IMR-90 (cell line): ENCODE results near the gene TRIO. TPM values are rescaled to one million over a fixed set of nuclear protein-coding genes. Genes with fewer than 3 reads are reported as not detected.
A peak's percentile ranks its signal among the peaks of the same experiment; 100 is the strongest.

Source experiments
- ATAC-seq: fragments of 200-7000 bp; cut with Tn5 transposase; 2 replicates; pipeline ENCODE4 v1.9.1; 2020; ENCODE audit warnings: low read depth, mild to moderate bottlenecking, moderate library complexity
- BruUV-seq: library from RNA; stranded (reverse); fragments of 400-500 nt; replicated peaks from 2 replicates; lab custom pipeline; 2021; lab: Mats Ljungman, UMichigan
- CTCF ChIA-PET: fragments of 300-600 bp; formaldehyde crosslinking; extraction: SDS; loops from one replicate; lab custom pipeline; 2021; ENCODE audit warnings: antibody characterized with exemption; lab: Yijun Ruan, JAX
- POLR2A ChIA-PET: fragments of 300-600 bp; sonication (Branson Sonifier 250); formaldehyde crosslinking; loops from one replicate; lab custom pipeline; 2022; ENCODE audit warnings: antibody characterized with exemption; ENCODE audit not compliant: unreplicated experiment; lab: Charles Lee
- DNase-seq: peaks from one replicate; pipeline ENCODE4 v3.0.0; 2013
- H2AFZ ChIP-seq: replicated peaks from 2 replicates; pipeline ENCODE3; 2013; ENCODE audit warnings: low read length, mild to moderate bottlenecking; ENCODE audit not compliant: poor library complexity
- H2AK5ac ChIP-seq: 2 replicates; pipeline ENCODE4 v1.6.1; 2013; ENCODE audit warnings: low read depth, low read length, inconsistent platforms
- H2AK9ac ChIP-seq: replicated peaks from 2 replicates; pipeline ENCODE3; 2013; ENCODE audit warnings: mild to moderate bottlenecking, low read depth, low read length, moderate library complexity; ENCODE audit not compliant: poor library complexity
- H2BK120ac ChIP-seq: 2 replicates; pipeline ENCODE4 v1.6.1; 2013; ENCODE audit warnings: low read depth, low read length, inconsistent platforms
- H2BK15ac ChIP-seq: 3 replicates; pipeline ENCODE4 v1.6.1; 2013; ENCODE audit warnings: low read depth, low read length, inconsistent platforms
- H2BK20ac ChIP-seq: 2 replicates; pipeline ENCODE4 v1.6.1; 2013; ENCODE audit warnings: low read depth, mild to moderate bottlenecking, inconsistent platforms, low read length, moderate library complexity
- H2BK5ac ChIP-seq: 2 replicates; pipeline ENCODE4 v1.6.1; 2013; ENCODE audit warnings: mild to moderate bottlenecking, low read depth, low read length, inconsistent platforms; ENCODE audit not compliant: poor library complexity, severe bottlenecking
- H3K14ac ChIP-seq: replicated peaks from 2 replicates; pipeline ENCODE4 v1.6.1; 2013; ENCODE audit warnings: low read depth, low read length, inconsistent platforms
- H3K18ac ChIP-seq: 2 replicates; pipeline ENCODE4 v1.6.1; 2013; ENCODE audit warnings: low read depth, low read length, control low read depth
- H3K23ac ChIP-seq: 2 replicates; pipeline ENCODE4 v1.6.1; 2013; ENCODE audit warnings: low read depth, low read length, inconsistent platforms
- H3K27ac ChIP-seq: 2 replicates; pipeline ENCODE4 v1.5.1; 2013; ENCODE audit warnings: mild to moderate bottlenecking, control low read depth, low read length; ENCODE audit not compliant: insufficient read depth
- H3K27me3 ChIP-seq: 2 replicates; pipeline ENCODE4 v1.6.1; 2013; ENCODE audit warnings: low read length; ENCODE audit not compliant: control insufficient read depth, insufficient read depth
- H3K36me3 ChIP-seq: 2 replicates; pipeline ENCODE4 v1.6.1; 2013; ENCODE audit warnings: low read length, mixed read lengths; ENCODE audit not compliant: control insufficient read depth, insufficient read depth
- H3K4ac ChIP-seq: 2 replicates; pipeline ENCODE4 v1.6.1; 2013; ENCODE audit warnings: low read depth, low read length, inconsistent platforms
- H3K4me1 ChIP-seq: 2 replicates; pipeline ENCODE4 v1.6.1; 2013; ENCODE audit warnings: low read length, mixed read lengths; ENCODE audit not compliant: control insufficient read depth, insufficient read depth
- H3K4me2 ChIP-seq: 2 replicates; pipeline ENCODE4 v1.6.1; 2013; ENCODE audit warnings: low read depth, mild to moderate bottlenecking, control low read depth, low read length, moderate library complexity
- H3K4me3 ChIP-seq: 2 replicates; pipeline ENCODE4 v1.5.1; 2013; ENCODE audit warnings: low read depth, mild to moderate bottlenecking, control low read depth, low read length, moderate library complexity; ENCODE audit not compliant: insufficient read depth
- H3K56ac ChIP-seq: 2 replicates; pipeline ENCODE4 v1.6.1; 2013; ENCODE audit warnings: low read length, inconsistent platforms; ENCODE audit not compliant: insufficient read depth; ENCODE audit errors: extremely low read depth
- H3K79me1 ChIP-seq, 2 experiments: 2 replicates each; pipeline ENCODE4 v1.6.1; 2013; ENCODE audit warnings: low read length in 2 of 2, inconsistent platforms in 1 of 2, low read depth in 1 of 2
- H3K9ac ChIP-seq: 2 replicates; pipeline ENCODE4 v1.6.1; 2013; ENCODE audit warnings: low read depth, low read length, control low read depth
- H3K9me1 ChIP-seq: 2 replicates; pipeline ENCODE4 v1.6.1; 2013; ENCODE audit warnings: low read length, inconsistent platforms; ENCODE audit not compliant: insufficient read depth
- H3K9me3 ChIP-seq: 2 replicates; pipeline ENCODE4 v1.6.1; 2013; ENCODE audit warnings: low read length; ENCODE audit not compliant: control insufficient read depth, insufficient read depth
- H4K20me1 ChIP-seq: 2 replicates; pipeline ENCODE4 v1.6.1; 2013; ENCODE audit warnings: low read length, inconsistent platforms; ENCODE audit not compliant: insufficient read depth
- H4K5ac ChIP-seq: 2 replicates; pipeline ENCODE4 v1.6.1; 2013; ENCODE audit warnings: mild to moderate bottlenecking, low read depth, low read length, control low read depth
- H4K8ac ChIP-seq, 2 experiments: 2 replicates each; pipeline ENCODE4 v1.6.1; 2013; ENCODE audit warnings: low read depth in 2 of 2, low read length in 2 of 2, control low read depth in 1 of 2, inconsistent platforms in 1 of 2
- H4K91ac ChIP-seq: 2 replicates; pipeline ENCODE4 v1.6.1; 2013; ENCODE audit warnings: low read depth, low read length, inconsistent platforms; ENCODE audit not compliant: insufficient read depth
- BHLHE40 ChIP-seq: fragments of 150-350 bp; IDR thresholded peaks from 2 replicates; pipeline ENCODE4 v1.6.1; 2016; ENCODE audit warnings: mild to moderate bottlenecking, low read depth, low read length
- CEBPB ChIP-seq: IDR thresholded peaks from 2 replicates; pipeline ENCODE4 v1.6.1; 2012; ENCODE audit warnings: low read depth, low read length, improper control_type of control experiment
- CHD1 ChIP-seq: IDR thresholded peaks from 2 replicates; pipeline ENCODE4 v1.6.1; 2012; ENCODE audit warnings: low read depth, low read length, improper control_type of control experiment
- CTCF ChIP-seq: conservative IDR thresholded peaks from 2 replicates; pipeline ENCODE4 v1.5.1; 2012; ENCODE audit warnings: mild to moderate bottlenecking, low read depth, low read length, improper control_type of control experiment
- ELK1 ChIP-seq: fragments of 150-350 bp; IDR thresholded peaks from 2 replicates; pipeline ENCODE4 v1.6.1; 2016; ENCODE audit warnings: low read depth, mild to moderate bottlenecking, low read length, moderate library complexity, borderline replicate concordance
- FOS ChIP-seq: fragments of 150-350 bp; IDR thresholded peaks from 2 replicates; pipeline ENCODE4 v1.6.1; 2016; ENCODE audit warnings: low read depth, low read length
- MAFK ChIP-seq: IDR thresholded peaks from 2 replicates; pipeline ENCODE4 v1.6.1; 2012; ENCODE audit warnings: low read depth, low read length, improper control_type of control experiment
- MXI1 ChIP-seq: IDR thresholded peaks from 2 replicates; pipeline ENCODE4 v1.6.1; 2012; ENCODE audit warnings: low read depth, mild to moderate bottlenecking, low read length, moderate library complexity, borderline replicate concordance
- POLR2A ChIP-seq: IDR thresholded peaks from 2 replicates; pipeline ENCODE4 v1.6.1; 2012; ENCODE audit warnings: mild to moderate bottlenecking, low read depth, low read length
- RAD21 ChIP-seq: IDR thresholded peaks from 2 replicates; pipeline ENCODE4 v1.6.1; 2012; ENCODE audit warnings: low read length, improper control_type of control experiment
- RCOR1 ChIP-seq: IDR thresholded peaks from 2 replicates; pipeline ENCODE4 v1.6.1; 2012; ENCODE audit warnings: mild to moderate bottlenecking, low read length, improper control_type of control experiment; ENCODE audit not compliant: insufficient replicate concordance
- RFX5 ChIP-seq: IDR thresholded peaks from 2 replicates; pipeline ENCODE4 v1.8.0; 2012; ENCODE audit warnings: low read depth, mild to moderate bottlenecking, low read length, moderate library complexity
- SMC3 ChIP-seq: fragments of 150-350 bp; IDR thresholded peaks from 2 replicates; pipeline ENCODE4 v1.6.1; 2016; ENCODE audit warnings: low read depth, mild to moderate bottlenecking, antibody characterized with exemption, low read length, moderate library complexity
- USF2 ChIP-seq: fragments of 150-350 bp; IDR thresholded peaks from 2 replicates; pipeline ENCODE4 v1.6.1; 2017; ENCODE audit warnings: mild to moderate bottlenecking, antibody characterized with exemption, low read length, low read depth
- WGBS, 2 experiments: methylation state at CpG; one replicate each; pipeline versions ENCODE4 v1.1.5 to v1.1.7; 2013; ENCODE audit warnings: missing lambda C conversion rate in 2 of 2; ENCODE audit not compliant: insufficient read length in 1 of 2; ENCODE audit errors: extremely low coverage in 2 of 2; 5-methylcytosine and 5-hydroxymethylcytosine counted together
- dilution Hi-C: fragments of 300-500 bp; cut with HindIII; formaldehyde crosslinking; loops from one replicate; pipeline ENCODE4 v1.14.3; 2018; ENCODE audit warnings: low sequenced_read_pairs; ENCODE audit not compliant: unreplicated experiment
- in situ Hi-C: fragments of 300-500 bp; cut with MboI; formaldehyde crosslinking; loops from 3 replicates; pipeline ENCODE4 v1.14.3; 2019; ENCODE audit warnings: low sequenced_read_pairs, inconsistent platforms, mixed read lengths
- intact Hi-C: fragments of 100-400 bp; cut with micrococcal nuclease; formaldehyde crosslinking; loops from 2 replicates; pipeline ENCODE4 v1.10.0; 2022
- polyA plus RNA-seq, 3 experiments: library from polyadenylated mRNA; depleted of rRNA; stranded (reverse); fragments of >200 nt; gene quantifications; 2 replicates each; pipeline ENCODE4 v1.2.3, GENCODE V29; 2012; ENCODE audit warnings: low replicate concordance in 1 of 3
- total RNA-seq: library from RNA; depleted of rRNA; stranded (reverse); fragments of >200 nt; gene quantifications from 2 replicates; pipeline ENCODE4 v1.2.3, GENCODE V29; 2012

TRIO gene
- total and polyA plus RNA-seq, 2 of the 4 experiments (the other 2 are of a cell fraction) = 206 to 522 TPM

DNA sequence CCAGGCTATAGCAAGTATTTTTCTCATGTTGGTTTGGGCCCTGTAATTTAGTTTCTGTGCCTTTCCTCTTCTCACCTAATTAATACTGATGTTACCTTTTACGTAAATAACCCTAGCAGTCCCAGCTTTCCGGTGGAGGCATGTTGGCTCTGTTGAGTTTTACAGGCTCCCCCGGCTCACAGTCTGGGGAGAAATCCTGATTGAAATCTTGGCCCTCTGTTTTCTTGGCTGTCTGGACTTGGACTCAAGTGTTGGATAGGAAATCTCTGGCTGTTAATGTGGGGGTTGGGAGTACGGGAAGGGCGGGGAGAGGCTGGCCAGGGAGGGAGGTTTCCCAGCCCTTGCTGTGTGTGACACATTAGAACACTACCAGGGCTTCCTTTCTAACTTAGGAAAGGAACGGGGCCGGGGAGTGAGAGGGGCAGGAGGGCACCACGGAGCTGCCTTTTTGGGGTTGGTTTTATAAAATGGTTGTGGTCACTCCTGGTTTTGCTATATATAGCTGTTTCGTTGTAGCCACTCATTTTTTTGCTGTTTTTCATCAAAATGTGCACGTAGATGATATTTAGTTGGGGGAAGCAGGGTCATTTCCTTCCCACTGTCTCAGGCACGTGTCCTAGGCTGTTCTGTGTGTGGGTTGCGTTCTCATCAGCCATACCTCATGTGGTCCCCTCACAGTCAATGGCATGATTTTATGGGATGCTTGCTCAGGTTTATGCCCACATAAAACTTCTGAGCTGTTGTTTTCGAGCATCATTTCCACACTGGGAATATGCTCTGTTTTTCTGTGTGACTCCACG is 11.0 kb downstream of the TRIO start:
- peaks cover 86% of the 10 kb centered on the region for H4K20me1 ChIP-seq
- H2AK5ac ChIP-seq = peak overlapping the region; percentile 93
- peak overlapping the region; percentile 68 for H4K5ac ChIP-seq
- peaks cover 12% of the 10 kb centered on the region for H3K9me1 ChIP-seq
- intact Hi-C loops (no loop called here), in situ Hi-C loops (no loop called here), dilution Hi-C loops (no loop called here)
- H4K91ac ChIP-seq = peak overlapping the region; percentile 93
- peak overlapping the region; percentile 36 for H3K9ac ChIP-seq
- H3K27ac ChIP-seq = peak overlapping the region; percentile 49
- DNase-seq = peak; percentile 83
- peak overlapping the region; percentile 80 for H2AK9ac ChIP-seq
- H2BK20ac ChIP-seq = peak overlapping the region; percentile 89
- POLR2A ChIA-PET = interaction anchor here (0.6 kb wide), 1 partner anchor 48 kb away, joined by 3 read pairs; no protein-coding TSS in a partner anchor
- H2AFZ ChIP-seq = no peak overlapping the region
- no peaks in the 10 kb centered on the region for H3K27me3 ChIP-seq
- H3K9me3 ChIP-seq = no peaks in the 10 kb centered on the region
- TSS peak; percentile 1 for BruUV-seq
- H4K8ac ChIP-seq = peak overlapping the region; percentile 48 to 67
- peaks cover 0 to 14% of the 10 kb centered on the region in 2 experiments; a peak in 2 of 4 replicates for H3K79me1 ChIP-seq
- peak; percentile 29 for ATAC-seq
- H3K4ac ChIP-seq = peak overlapping the region; percentile 96
- peak overlapping the region; percentile 94 for H2BK5ac ChIP-seq
- peak overlapping the region; percentile 98 for H3K14ac ChIP-seq
- peak overlapping the region; percentile 81 for H3K56ac ChIP-seq
- H2BK15ac ChIP-seq = peak overlapping the region; percentile 28; the same call in 1 of the 3 replicates
- H3K18ac ChIP-seq = peak overlapping the region; percentile 83
- peaks cover 42% of the 10 kb centered on the region for H3K4me1 ChIP-seq
- peak overlapping the region; percentile 80 for H3K4me2 ChIP-seq
- WGBS, 2 experiments = no CpG with 5 or more reads among the region's 14 CpGs
- no peak overlapping the region for H3K4me3 ChIP-seq
- H3K23ac ChIP-seq = peak overlapping the region; percentile 96
- peak overlapping the region; percentile 94 for H2BK120ac ChIP-seq
- peaks cover 10% of the 10 kb centered on the region; the same call in 1 of the 2 replicates for H3K36me3 ChIP-seq
- CTCF ChIA-PET = no interaction called here
- TF ChIP-seq SMC3 (no peak), RAD21 (no peak), RCOR1 (no peak), USF2 (peak; percentile 71), POLR2A (peak; percentile 61), CEBPB (no peak), RFX5 (no peak), MXI1 (peak; percentile 64; the same call in 1 of the 2 replicates), FOS (no peak), MAFK (no peak), BHLHE40 (peak; percentile 91), ELK1 (no peak), CHD1 (no peak), CTCF (no peak)
